Measurements from ENCODE around the gene TMPRSS6. TPM values are rescaled to one million over a fixed set of nuclear protein-coding genes. Genes with fewer than 3 reads are reported as not detected.

Gene TMPRSS6
- total RNA-seq, 4 donors from 2014 or later: 0.10 to 0.18 TPM; not detected in 2

GRCh38 chr22:37088108-37088605 is 21.4 kb downstream of the TMPRSS6 start:
- peaks cover 17 to 26% (median 21%) of the 10 kb centered on the region in 3 donors for H3K27me3 ChIP-seq
- no peak for TF ChIP-seq CTCF (IDR thresholded peaks at IDR 0.05 in 4 of 5, conservative IDR thresholded peaks at IDR 0.05 in 1 of 5)
- no peak for TF ChIP-seq POLR2A (IDR thresholded peaks at IDR 0.05)
- in situ Hi-C loops (cut with MboI; ENCODE audit: low sequenced_read_pairs in 4 of 4): loop anchor here in 1 of 4 donors (25.0 kb wide), 1 partner anchor 124 kb away; the partner anchor contains the start of gene SSTR3

GRCh38 chr22:37086184-37086583 is 23.3 kb downstream of the TMPRSS6 start:
- Histone ChIP-seq H3K27ac (no peak overlapping the region), H3K27me3 (peaks cover 15 to 17% (median 16%) of the 10 kb centered on the region in 3 donors), H3K9me3 (no peaks in the 10 kb centered on the region), H3K4me1 (no peaks in the 10 kb centered on the region), H3K36me3 (no peaks in the 10 kb centered on the region), H3K4me3 (no peak overlapping the region)
- no peak for ATAC-seq
- DNase-seq: no peak
- in situ Hi-C loops (cut with MboI; ENCODE audit: low sequenced_read_pairs in 4 of 4): loop anchor here in 1 of 4 donors (25.0 kb wide), 1 partner anchor 126 kb away; the partner anchor contains the start of gene SSTR3
- TF ChIP-seq CTCF (IDR thresholded peaks at IDR 0.05 in 4 of 5, conservative IDR thresholded peaks at IDR 0.05 in 1 of 5) (no peak), POLR2A (IDR thresholded peaks at IDR 0.05) (no peak)
- intact Hi-C loops (cut with DNase I; ENCODE audit: low total_unique reads): no loop called here

More at GRCh38 chr22:37088108-37088605, 21.4 kb downstream of the TMPRSS6 start:
- H3K9me3 ChIP-seq: no peaks in the 10 kb centered on the region
- DNase-seq (no peak), ATAC-seq (no peak)
- intact Hi-C loops (cut with DNase I; ENCODE audit: low total_unique reads): no loop called here
- H3K36me3 ChIP-seq: no peaks in the 10 kb centered on the region
- H3K4me3 ChIP-seq: no peak overlapping the region
- H3K27ac ChIP-seq: no peak overlapping the region
- no peaks in the 10 kb centered on the region for H3K4me1 ChIP-seq

GRCh38 chr22:37084385-37084784 is 25.1 kb downstream of the TMPRSS6 start:
- H3K27me3 ChIP-seq: peaks cover 15 to 17% (median 16%) of the 10 kb centered on the region in 3 donors
- DNase-seq: no peak
- intact Hi-C loops (cut with DNase I; ENCODE audit: low total_unique reads) (no loop called here), in situ Hi-C loops (cut with MboI; ENCODE audit: low sequenced_read_pairs in 4 of 4) (loop anchor here in 1 of 4 donors (25.0 kb wide), 1 partner anchor 128 kb away; the partner anchor contains the start of gene SSTR3)
- H3K36me3 ChIP-seq: no peaks in the 10 kb centered on the region
- no peak overlapping the region for H3K27ac ChIP-seq
- H3K4me3 ChIP-seq: no peak overlapping the region
- TF ChIP-seq POLR2A (IDR thresholded peaks at IDR 0.05) (no peak), CTCF (IDR thresholded peaks at IDR 0.05 in 4 of 5, conservative IDR thresholded peaks at IDR 0.05 in 1 of 5) (no peak)
- no peaks in the 10 kb centered on the region for H3K9me3 ChIP-seq
- ATAC-seq: no peak
- H3K4me1 ChIP-seq: no peaks in the 10 kb centered on the region

GRCh38 chr22:37083914-37084313 is 25.6 kb downstream of the TMPRSS6 start:
- Histone ChIP-seq H3K36me3 (no peaks in the 10 kb centered on the region), H3K27me3 (peaks cover 12 to 17% (median 16%) of the 10 kb centered on the region in 3 donors), H3K4me1 (no peaks in the 10 kb centered on the region), H3K27ac (no peak overlapping the region), H3K9me3 (no peaks in the 10 kb centered on the region), H3K4me3 (no peak overlapping the region)
- DNase-seq: no peak
- TF ChIP-seq POLR2A (IDR thresholded peaks at IDR 0.05) (no peak), CTCF (IDR thresholded peaks at IDR 0.05 in 4 of 5, conservative IDR thresholded peaks at IDR 0.05 in 1 of 5) (no peak)
- intact Hi-C loops (cut with DNase I; ENCODE audit: low total_unique reads) (no loop called here), in situ Hi-C loops (cut with MboI; ENCODE audit: low sequenced_read_pairs in 4 of 4) (loop anchor here in 1 of 4 donors (25.0 kb wide), 1 partner anchor 128 kb away; the partner anchor contains the start of gene SSTR3)
- no peak for ATAC-seq
